ENCODE results near the gene ENSA. TPM values are rescaled to one million over a fixed set of nuclear protein-coding genes. Genes with fewer than 3 reads are reported as not detected.
"Not testable (repeated sequence)": the region's sequence is repeated elsewhere in the genome, so short reads cannot be mapped to it uniquely, and the experiment has no call there.

ENSA gene
- total and polyA plus RNA-seq, 3 donors from 2014 or later, result 76.5 to 104 (median 84.5) TPM

DNA sequence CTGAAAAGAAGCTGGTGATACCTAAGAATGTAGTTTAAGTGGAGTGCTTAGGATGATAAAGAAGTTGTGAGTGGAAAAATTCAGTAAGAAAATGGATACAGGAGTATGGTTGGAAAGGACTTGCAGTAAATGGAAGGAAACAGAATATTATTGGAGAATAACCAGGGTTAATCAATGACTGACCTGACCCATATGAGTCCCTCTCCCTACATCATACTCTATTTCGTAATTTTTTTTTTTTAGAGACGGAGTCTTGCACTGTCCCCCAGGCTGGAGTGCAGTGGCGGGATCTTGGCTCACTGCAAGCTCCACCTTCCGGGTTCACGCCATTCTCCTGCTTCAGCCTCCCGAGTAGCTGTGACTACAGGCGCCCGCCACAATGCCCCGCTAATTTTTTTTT is 33.4 kb upstream of the ENSA start:
- Histone ChIP-seq H3K4me3 (no peak overlapping the region), H3K27me3 (no peaks in the 10 kb centered on the region), H3K9me3 (no peaks in the 10 kb centered on the region), H3K27ac (no peak overlapping the region), H3K36me3 (ENCODE audit: low read depth, missing control alignments) (no peaks in the 10 kb centered on the region), H3K4me1 (peaks cover 7% of the 10 kb centered on the region)
- intact Hi-C loops (cut with DNase I; ENCODE audit: low total_unique reads), result no loop called here
- DNase-seq, result no peak
- TF ChIP-seq CTCF (IDR thresholded peaks at IDR 0.05) (no peak), POLR2A (IDR thresholded peaks at IDR 0.05) (no peak)
- WGBS, 2 donors, result 92 to 94% methylated on average over 9 of the region's 9 CpGs

- intact Hi-C loops (cut with DNase I; ENCODE audit: low total_unique reads), result no loop called here
- H3K36me3 ChIP-seq (ENCODE audit: low read depth, missing control alignments), result no peaks in the 10 kb centered on the region
- WGBS, 2 donors, result 91 to 96% methylated on average over 5 of the region's 5 CpGs
- H3K4me1 ChIP-seq, result no peaks in the 10 kb centered on the region
- TF ChIP-seq POLR2A (IDR thresholded peaks at IDR 0.05), result no peak
- TF ChIP-seq CTCF (IDR thresholded peaks at IDR 0.05), result no peak
- H3K27me3 ChIP-seq, result no peaks in the 10 kb centered on the region
- DNase-seq, result no peak
- H3K27ac ChIP-seq, result no peak overlapping the region
- H3K9me3 ChIP-seq, result no peaks in the 10 kb centered on the region
- H3K4me3 ChIP-seq, result no peak overlapping the region
Observed at GRCh38 chr1:150661156-150661555, 31.7 kb upstream of the ENSA start.

GRCh38 chr1:150660584-150660983 is 31.2 kb upstream of the ENSA start:
- 84% methylated on average over 4 of the region's 4 CpGs for WGBS, 2 donors
- Histone ChIP-seq H3K27ac (no peak overlapping the region), H3K4me3 (no peak overlapping the region), H3K27me3 (no peaks in the 10 kb centered on the region), H3K36me3 (ENCODE audit: low read depth, missing control alignments) (no peaks in the 10 kb centered on the region), H3K4me1 (no peaks in the 10 kb centered on the region), H3K9me3 (no peaks in the 10 kb centered on the region)
- intact Hi-C loops (cut with DNase I; ENCODE audit: low total_unique reads), result no loop called here
- no peak for DNase-seq
- TF ChIP-seq POLR2A (IDR thresholded peaks at IDR 0.05) (no peak), CTCF (IDR thresholded peaks at IDR 0.05) (no peak)

DNA sequence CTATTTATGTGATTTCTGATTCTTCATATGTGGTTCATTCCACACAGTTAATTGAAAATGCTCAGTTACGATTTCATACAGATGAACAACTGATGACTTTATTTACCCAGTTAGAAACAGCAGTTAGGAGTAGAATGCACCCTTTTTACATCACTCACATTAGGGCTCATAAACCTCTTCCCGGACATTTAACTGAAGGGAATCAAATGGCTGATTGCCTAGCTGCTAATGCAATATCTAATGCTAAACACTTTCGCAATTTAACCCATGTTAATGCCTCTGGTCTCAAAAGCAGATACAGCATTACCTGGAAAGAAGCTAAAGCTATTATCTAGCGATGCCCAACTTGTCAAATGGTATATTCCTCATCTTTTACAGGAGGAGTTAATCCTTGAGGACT is 27.7 kb upstream of the ENSA start:
- H3K9me3 ChIP-seq; H3K4me1 ChIP-seq; H3K36me3 ChIP-seq (ENCODE audit: low read depth, missing control alignments); DNase-seq; intact Hi-C loops (cut with DNase I; ENCODE audit: low total_unique reads); H3K27me3 ChIP-seq; H3K27ac ChIP-seq; H3K4me3 ChIP-seq: not testable (repeated sequence)
- 95 to 96% methylated on average over 4 of the region's 4 CpGs for WGBS, 2 donors

GRCh38 chr1:150654635-150655034 is 25.2 kb upstream of the ENSA start:
- H3K27ac ChIP-seq; H3K4me1 ChIP-seq; DNase-seq; H3K9me3 ChIP-seq; intact Hi-C loops (cut with DNase I; ENCODE audit: low total_unique reads); H3K4me3 ChIP-seq; H3K27me3 ChIP-seq; H3K36me3 ChIP-seq (ENCODE audit: low read depth, missing control alignments): not testable (repeated sequence)
- WGBS, 2 donors, result 82% methylated on average over 10 of the region's 10 CpGs

DNA sequence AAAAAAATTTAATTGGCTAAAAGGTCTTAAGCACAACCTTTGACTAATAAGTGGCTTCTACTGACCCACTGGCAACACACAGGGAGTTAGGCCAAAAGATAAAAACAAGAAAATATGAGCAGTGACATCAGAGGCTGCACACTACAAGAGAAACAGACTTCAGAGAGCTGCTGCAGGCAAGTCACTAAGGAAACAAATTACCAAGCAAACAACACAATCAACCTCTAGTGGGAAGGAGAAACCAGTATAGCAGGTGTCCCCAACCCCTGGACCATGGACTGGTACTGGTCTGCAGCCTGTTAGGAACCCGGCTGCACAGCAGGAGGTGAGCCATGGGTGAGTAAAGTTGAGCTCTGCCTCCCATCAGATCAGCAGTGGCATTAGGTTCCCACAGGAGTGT is 20.8 kb upstream of the ENSA start:
- intact Hi-C loops (cut with DNase I; ENCODE audit: low total_unique reads), result no loop called here
- no peak for DNase-seq
- Histone ChIP-seq H3K27ac (no peak overlapping the region), H3K9me3 (no peaks in the 10 kb centered on the region), H3K4me1 (no peaks in the 10 kb centered on the region), H3K4me3 (no peak overlapping the region), H3K36me3 (ENCODE audit: low read depth, missing control alignments) (no peaks in the 10 kb centered on the region), H3K27me3 (no peaks in the 10 kb centered on the region)
- 40 to 67% methylated on average over 1 of the region's 1 CpG for WGBS, 2 donors
- TF ChIP-seq POLR2A (IDR thresholded peaks at IDR 0.05), result no peak

Measured in testis (tissue), 3 donors.